Measurements from ENCODE around the gene LARGE1.

DNA sequence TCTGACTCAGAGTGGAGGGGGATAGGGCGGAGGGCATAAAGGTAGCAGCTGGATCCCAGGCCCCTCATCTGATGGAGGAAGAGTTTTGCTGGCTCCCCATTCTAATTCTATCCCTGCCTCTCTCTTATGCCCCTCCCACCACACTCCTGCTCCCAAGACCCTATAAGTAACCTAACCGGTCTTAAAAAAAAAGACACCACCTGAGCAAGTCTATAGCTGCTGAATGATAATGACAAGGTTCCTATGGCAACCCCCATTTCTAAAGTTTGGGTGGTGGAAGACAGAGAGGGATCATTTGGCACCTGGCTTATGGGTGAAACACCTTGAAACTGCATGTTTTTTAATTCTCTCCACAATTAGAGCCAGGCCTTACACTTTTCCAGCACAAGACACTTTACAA lies 69.6 kb downstream of the LARGE1 start:
- no peak for TF ChIP-seq RAD21 (IDR thresholded peaks at IDR 0.05; ENCODE audit: low read depth)
- TF ChIP-seq, protein P1, sequence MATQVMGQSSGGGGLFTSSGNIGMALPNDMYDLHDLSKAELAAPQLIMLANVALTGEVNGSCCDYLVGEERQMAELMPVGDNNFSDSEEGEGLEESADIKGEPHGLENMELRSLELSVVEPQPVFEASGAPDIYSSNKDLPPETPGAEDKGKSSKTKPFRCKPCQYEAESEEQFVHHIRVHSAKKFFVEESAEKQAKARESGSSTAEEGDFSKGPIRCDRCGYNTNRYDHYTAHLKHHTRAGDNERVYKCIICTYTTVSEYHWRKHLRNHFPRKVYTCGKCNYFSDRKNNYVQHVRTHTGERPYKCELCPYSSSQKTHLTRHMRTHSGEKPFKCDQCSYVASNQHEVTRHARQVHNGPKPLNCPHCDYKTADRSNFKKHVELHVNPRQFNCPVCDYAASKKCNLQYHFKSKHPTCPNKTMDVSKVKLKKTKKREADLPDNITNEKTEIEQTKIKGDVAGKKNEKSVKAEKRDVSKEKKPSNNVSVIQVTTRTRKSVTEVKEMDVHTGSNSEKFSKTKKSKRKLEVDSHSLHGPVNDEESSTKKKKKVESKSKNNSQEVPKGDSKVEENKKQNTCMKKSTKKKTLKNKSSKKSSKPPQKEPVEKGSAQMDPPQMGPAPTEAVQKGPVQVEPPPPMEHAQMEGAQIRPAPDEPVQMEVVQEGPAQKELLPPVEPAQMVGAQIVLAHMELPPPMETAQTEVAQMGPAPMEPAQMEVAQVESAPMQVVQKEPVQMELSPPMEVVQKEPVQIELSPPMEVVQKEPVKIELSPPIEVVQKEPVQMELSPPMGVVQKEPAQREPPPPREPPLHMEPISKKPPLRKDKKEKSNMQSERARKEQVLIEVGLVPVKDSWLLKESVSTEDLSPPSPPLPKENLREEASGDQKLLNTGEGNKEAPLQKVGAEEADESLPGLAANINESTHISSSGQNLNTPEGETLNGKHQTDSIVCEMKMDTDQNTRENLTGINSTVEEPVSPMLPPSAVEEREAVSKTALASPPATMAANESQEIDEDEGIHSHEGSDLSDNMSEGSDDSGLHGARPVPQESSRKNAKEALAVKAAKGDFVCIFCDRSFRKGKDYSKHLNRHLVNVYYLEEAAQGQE (IDR thresholded peaks at IDR 0.05; ENCODE audit: low read depth): no peak
- no peak for TF ChIP-seq EP300 (IDR thresholded peaks at IDR 0.05; ENCODE audit: borderline replicate concordance)
- TF ChIP-seq, protein P2, sequence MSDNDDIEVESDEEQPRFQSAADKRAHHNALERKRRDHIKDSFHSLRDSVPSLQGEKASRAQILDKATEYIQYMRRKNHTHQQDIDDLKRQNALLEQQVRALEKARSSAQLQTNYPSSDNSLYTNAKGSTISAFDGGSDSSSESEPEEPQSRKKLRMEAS (IDR thresholded peaks at IDR 0.05): no peak
- no peak for TF ChIP-seq TEAD4 (IDR thresholded peaks at IDR 0.05)
- TF ChIP-seq FOXM1 (IDR thresholded peaks at IDR 0.05; ENCODE audit: borderline replicate concordance, low read depth): no peak
- TF ChIP-seq TCF12 (IDR thresholded peaks at IDR 0.05; ENCODE audit: low read depth): no peak
- no peak for TF ChIP-seq CEBPB (IDR thresholded peaks at IDR 0.05)
- TF ChIP-seq TAF1 (IDR thresholded peaks at IDR 0.05; ENCODE audit: low read depth): no peak
- no peak for TF ChIP-seq ZBTB7A (IDR thresholded peaks at IDR 0.05; ENCODE audit: low read depth)
